Stimulated activated CD8-positive, alpha-beta memory T cell treated with anti-CD3 and anti-CD28 coated beads, Interleukin-12 subunit alpha, Interleukin-12 subunit beta, amount 100 ng/mL, for 4 hours (primary cell): Measurements from ENCODE around the gene AGL.
"Not testable (repeated sequence)": the region's sequence is repeated elsewhere in the genome, so short reads cannot be mapped to it uniquely, and the experiment has no call there.

Experiments
- DNase-seq: peaks from one replicate; pipeline ENCODE4 v3.0.0-alpha.2; 2020; ENCODE audit warnings: low read depth

Gene AGL

DNA sequence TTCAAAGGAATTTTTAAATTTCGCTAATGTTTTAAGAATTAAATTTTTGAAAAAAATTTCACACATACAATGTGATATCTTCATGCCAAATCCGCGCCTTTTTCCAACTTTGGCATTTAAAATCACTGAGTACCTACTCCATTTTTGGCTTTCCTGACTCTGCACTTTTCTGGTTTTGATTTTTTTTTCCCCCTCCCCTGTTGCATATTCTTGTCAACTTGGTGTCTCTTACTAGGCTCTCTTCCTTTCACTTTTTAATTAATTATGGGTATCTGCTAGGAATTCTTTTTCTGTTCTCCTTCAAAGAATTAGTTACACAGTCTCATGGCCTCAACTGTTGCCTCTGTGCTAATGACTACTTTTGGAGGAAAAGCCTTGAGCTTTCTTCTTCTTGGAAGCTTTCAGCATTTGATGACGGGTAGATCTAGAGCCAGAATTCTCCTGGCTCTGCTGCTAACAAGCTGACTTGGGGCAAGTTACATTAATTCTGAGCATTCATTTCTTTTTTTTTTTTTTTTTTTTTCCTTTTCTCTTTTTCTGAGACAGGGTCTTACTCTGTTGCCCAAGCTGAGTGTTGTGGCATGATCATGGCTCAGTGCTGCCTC, 1.8 kb downstream of the AGL start:
- DNase-seq, result no peak

DNA sequence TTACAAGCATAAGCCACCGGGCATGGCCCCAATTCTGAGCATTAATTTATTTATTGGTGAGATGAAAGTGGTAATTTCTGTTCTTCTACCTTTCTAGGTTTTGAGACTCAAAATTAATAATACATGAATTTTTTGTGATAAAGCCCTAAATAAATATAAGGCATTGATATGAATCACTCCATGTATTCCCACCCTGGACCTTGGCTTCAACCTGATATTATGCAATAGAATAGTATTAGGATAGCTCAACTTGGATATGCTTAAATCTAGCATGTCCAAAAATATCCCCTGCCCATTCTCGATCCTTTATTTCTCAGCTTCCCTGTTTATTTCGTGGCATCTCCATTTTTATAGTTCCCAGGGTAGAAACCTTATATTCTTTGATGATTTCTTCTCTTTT, 2.5 kb downstream of the AGL start:
- no peak for DNase-seq

DNA sequence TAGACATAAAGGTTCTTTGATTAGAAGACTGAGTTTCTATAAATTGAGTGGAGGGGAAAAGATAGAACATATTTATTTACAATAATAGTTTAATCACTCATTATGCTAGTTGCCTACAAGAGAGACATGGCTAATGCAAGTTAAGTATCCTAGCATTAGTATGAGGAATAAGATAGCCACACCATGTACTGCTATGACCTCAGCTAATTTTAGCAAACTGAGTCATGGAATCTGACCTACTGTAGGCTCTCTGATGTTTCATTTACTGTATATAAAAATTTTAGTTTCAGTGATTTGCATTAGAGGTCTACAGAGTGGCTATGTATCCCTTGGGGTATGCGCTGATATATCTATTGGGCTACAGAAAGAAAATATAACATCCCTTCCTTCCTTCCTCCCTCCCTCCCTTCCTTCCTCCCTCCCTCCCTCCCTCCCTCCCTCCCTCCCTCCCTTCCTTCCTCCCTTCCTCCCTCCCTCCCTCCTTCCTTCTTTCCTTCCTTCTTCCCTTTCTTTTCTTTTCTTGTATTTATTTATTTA, 5.8 kb downstream of the AGL start:
- DNase-seq, result no peak

DNA sequence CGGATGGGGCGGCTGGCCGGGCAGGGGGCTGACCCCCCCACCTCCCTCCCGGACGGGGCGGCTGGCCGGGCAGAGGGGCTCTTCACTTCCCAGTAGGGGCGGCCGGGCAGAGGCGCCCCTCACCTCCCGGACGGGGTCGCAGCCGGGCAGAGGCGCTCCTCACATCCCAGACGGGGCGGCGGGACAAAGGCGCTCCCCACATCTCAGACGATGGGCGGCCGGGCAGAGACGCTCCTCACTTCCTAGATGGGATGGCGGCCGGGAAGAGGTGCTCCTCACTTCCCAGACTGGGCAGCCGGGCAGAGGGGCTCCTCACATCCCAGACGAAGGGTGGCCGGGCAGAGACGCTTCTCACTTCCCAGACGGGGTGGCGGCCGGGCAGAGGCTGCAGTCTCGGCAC, 6.9 kb downstream of the AGL start:
- DNase-seq, result not testable (repeated sequence)

DNA sequence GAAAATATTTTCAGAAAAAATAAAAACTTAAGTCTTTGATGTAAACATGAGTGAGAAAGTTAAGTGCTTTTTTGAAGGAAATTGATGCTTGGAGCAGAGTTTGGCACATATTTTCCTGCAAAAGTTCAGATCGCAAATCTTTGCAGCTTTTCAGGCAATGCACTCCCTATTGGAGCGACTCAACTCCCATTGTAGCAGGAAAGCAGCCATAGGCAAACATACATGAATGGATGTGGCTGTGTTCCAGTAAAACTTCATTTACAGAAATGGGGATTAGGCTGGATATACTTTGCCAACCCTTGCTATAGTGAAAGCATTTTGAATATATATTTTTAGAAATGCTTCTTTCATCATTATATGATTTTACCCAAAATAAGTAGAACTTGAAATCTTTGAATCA, 8.1 kb downstream of the AGL start:
- DNase-seq, result no peak

DNA sequence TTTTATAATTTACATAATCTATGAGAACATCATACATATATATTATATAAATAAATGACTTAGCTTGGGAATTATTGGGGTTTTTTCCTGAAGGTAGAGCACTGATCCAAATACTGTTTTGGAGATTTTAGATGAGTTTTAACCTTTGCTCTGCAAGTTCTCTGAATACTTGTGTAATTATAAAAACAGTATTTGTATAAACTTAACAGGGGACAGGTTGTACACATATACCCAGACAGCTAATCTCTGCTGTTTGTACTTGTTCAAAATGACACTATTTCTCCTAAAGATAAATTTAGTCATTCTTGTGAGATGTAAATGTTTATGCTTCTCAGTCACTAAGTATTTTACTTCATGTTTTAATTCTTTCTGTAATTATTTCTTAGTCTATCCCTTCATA, 8.7 kb downstream of the AGL start:
- no peak for DNase-seq

DNA sequence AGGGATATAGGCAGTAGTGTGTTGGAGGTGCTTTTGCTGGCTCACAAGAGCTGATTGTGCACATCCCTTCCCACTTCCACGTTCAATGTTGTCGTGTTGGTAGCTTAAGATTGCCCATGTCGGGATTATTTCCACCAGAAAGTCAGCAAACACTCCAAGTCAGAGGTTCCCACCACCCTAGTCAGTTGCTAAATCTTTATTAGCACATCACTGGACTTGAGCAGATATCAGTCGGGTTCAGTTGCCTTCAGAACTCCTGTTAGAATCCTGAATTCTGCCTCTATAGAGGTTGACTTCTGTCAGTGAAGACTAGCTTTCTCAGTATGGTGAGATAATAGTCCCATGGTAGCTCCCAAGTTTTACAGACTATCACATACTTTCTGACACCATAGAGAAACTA, 10.5 kb downstream of the AGL start:
- no peak for DNase-seq

DNA sequence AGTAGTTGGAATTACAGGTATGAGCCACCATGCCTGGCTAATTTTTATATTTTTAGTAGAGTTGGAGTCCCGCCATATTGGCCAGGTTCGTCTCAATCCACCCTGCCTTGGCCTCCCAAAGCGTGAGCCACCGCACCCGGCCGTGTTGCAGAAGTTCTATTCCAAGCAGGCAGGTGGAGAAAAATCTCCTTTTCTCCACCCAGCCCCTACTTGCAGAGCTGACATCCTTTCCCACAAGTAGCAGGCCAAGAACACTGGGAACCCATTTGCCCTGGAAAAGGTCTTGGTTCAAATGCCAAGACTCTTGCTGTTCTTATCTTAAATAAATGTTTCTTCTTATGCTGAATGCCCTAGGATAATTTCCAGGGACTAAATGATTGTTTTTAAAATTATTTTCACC, 17.5 kb downstream of the AGL start:
- DNase-seq, result no peak

DNA sequence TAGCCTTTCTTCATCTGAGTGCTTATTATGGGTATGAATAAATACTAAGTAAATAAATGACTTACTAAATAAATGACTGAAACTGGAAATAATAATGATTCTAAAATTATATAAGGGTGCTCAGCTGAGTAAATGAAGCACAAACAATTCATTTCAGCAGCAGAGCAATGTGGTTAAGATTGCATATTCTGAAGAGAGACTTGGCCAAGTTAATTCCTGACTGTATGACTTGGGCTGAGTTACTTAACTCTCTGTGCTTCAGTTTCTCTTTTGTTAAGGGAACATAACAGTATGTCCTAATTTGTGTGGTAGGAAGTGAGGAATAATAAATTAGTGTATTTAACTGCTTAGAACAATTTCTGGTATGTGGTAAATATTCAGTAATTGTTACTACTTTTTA, 19.1 kb downstream of the AGL start:
- DNase-seq, result no peak

DNA sequence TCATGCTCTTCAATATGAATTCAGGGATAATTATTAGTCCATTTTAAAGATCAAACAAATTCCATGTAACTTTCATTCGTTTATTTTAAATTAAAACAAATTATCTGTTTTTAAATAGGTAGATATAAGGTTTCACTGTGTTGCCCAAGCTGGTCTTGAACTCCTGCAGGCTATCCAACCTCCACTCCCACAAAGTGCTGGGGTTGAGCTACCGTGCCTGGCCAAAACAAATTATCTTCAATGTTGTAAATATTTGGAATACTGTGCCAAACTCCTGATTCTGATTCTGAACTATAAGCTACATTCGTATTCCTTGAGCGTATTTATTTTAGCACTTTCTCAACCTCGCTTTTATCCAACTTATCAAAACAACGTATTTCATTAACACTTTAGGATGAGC, 19.6 kb downstream of the AGL start:
- no peak for DNase-seq

DNA sequence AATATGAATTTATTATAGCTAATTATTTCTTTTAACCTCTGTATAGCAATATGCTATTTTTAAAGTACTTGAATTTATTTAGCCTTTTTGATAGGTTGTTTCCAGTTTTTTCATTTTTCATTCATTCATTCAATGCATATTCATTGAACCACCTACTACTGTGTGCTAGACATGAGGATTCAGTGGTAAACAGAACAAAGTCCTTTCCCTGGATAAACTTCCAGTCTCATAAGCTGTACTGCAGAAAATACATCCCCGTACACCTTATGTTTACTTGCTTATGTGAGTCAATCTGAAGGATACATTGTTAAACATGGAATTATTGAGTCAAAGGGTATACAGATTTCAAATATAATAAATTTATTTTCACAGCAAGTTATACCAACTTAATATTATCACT, 21.9 kb downstream of the AGL start:
- DNase-seq, result no peak

DNA sequence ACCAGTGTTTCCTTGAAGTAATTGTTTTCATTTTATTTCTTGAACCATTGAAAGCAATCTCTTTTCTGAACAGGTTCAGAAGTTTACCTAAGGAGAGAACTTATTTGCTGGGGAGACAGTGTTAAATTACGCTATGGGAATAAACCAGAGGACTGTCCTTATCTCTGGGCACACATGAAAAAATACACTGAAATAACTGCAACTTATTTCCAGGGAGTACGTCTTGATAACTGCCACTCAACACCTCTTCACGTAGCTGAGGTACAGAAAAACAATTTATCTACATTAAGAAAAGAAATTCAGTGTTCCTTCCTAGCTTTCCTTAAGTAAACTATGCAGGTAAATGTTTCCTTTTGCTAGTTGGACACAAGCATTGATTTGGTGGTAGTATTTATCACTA, 27.4 kb downstream of the AGL start:
- no peak for DNase-seq

DNA sequence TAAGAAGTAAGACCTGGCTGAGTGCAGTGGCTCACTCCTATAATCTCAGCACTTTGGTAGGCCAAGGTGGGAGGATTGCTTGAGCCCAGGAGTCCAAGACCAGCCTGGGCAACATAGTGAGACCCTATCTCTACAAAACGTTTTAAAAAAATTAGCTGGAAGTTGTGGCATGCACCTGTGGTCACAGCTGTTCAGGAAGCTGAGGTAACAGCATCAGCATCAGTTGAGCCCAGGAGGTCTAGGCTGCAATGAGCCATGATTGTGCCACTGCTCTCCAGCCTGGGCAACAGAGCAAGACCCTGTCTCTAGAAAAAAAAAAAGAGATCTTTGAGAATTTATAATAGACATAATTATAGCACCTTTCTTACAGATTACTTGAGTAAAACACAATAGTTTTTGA, 36.0 kb downstream of the AGL start:
- DNase-seq, result no peak

DNA sequence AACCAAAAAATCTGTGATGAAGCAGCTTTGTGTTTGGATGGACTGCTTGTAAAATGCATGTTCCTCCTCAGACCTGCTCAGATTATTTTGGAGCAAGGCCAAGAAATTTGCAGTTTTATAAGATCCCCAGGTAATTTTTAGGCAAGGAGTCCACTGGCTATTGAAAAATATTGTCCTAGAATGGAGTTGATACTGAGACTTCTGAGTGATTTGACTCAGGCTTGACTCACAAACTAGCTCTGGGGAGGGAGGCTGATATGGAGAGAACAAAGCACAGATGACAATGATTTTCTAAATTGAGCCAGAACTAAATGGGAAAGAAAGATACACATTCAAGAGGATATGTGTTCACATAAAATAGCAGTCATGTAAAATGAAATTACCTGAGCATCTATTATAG, 36.7 kb downstream of the AGL start:
- DNase-seq, result no peak

DNA sequence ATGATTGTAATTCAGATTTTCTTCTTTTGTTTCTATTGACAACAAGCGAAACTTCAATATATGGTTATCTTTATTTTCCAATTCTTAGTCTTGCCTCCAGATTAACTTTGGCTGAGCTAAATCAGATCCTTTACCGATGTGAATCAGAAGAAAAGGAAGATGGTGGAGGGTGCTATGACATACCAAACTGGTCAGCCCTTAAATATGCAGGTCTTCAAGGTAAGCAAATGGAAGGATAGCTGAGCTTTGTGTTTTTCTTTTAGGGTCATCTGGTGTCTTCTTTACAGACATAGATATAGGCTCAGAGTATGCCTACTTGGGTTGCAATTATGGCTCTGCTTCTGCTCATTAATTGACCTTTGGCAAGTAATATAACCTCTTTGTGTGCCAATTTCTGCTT, 37.7 kb downstream of the AGL start:
- DNase-seq, result no peak

DNA sequence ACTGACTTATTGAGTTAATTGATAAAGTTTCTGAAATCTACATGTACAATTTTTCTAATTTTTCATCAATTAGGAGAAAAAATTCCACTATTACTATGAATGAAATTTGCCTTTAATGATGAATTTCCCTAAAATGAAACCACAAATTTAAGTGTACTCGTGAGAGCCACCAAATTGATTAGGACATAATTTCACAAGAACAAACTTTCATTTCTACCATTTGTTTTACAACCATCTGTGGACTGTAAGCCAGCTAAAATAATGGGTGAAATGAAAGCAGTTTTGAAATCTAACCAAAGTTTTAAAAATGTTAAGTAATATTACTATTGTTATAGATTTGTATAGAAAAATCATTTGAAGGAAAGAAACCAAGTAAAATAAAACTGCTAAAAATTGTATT, 41.8 kb downstream of the AGL start:
- no peak for DNase-seq

DNA sequence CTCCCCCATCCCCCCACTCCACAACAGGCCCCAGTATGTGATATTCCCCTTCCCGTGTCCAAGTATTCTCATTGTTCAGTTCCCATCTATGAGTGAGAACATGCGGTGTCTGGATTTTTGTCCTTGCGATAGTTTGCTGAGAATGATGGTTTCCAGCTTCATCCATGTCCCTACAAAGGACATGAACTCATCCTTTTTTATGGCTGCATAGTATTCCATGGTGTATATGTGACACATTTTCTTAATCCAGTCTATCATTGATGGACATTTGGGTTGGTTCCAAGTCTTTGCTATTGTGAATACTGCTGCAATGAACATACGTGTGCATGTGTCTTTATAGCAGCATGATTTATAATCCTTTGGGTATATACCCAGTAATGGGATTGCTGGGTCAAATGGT, 53.1 kb downstream of the AGL start:
- DNase-seq, result not testable (repeated sequence)

DNA sequence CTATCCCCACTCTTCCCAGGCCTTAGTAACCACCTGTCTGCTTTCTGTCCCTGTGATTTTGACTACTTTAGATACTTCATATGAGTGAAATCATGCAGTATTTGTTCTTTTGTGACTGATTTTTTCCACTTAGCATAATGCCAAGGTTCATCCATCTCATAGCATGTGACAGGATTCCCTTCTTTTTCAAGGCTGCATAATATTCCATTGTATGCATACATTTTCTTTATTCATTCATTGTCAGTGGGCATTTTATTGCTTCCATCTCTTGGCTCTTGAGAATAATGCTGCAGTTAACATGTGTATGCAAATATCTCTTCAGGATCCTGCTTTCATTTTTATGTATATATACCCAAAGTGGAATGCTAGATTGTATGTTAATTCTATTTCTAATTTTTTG, 56.4 kb downstream of the AGL start:
- DNase-seq, result no peak

DNA sequence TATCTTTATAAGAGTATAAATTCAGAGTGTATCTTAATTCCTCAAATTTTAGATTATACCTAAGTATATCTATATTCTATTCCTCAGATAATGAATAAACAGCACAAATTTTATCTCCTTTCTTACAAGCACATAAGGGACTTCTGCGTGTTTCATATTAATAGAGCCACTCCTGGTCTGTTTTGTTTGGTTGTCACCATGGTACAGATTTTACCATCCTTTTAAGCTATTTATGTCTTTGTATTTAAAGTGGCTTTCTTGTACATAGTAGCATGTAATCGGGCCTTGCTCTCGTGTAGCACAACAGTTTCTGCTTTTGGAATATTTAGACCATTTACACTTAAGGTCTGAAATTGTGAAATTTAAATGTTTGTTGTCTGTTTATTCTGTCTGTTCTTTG, 67.1 kb downstream of the AGL start:
- no peak for DNase-seq

DNA sequence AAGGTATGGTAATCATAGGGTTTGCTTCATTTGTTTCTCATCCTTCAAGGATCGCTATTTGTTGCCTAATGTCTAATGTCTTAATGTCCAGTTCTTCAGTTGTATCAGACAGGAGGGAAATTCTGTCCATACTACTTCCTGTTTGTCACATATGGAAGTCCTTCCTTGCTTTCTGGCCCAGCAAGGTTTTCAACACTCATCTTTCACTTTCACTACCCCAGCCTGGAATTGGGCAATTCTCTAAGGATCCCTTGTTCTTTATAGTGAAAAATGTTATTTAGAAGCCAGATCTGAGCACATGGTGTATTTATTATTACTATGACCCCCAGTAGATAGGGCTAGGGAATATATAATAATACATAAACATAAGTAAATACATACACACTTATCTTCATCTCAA, 69.1 kb downstream of the AGL start:
- DNase-seq, result no peak

DNA sequence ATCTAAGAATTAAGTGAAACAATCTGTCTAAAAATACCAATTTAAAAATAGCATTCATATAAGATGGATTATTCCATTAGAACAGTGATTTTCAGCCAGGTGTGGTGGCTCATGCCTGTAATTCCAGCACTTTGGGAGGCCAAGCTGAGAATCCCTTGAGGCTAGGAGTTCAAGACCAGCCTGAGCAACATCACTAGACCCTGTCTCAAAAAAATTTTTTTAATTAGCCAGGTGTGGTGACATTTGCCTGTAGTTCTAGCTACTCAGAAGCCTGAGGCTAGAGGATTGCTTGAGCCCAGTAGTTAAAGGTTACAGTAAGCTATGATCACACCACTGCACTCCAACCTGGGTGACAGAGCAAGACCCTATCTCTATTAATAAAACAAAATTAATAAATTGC, 84.6 kb downstream of the AGL start:
- DNase-seq, result no peak

DNA sequence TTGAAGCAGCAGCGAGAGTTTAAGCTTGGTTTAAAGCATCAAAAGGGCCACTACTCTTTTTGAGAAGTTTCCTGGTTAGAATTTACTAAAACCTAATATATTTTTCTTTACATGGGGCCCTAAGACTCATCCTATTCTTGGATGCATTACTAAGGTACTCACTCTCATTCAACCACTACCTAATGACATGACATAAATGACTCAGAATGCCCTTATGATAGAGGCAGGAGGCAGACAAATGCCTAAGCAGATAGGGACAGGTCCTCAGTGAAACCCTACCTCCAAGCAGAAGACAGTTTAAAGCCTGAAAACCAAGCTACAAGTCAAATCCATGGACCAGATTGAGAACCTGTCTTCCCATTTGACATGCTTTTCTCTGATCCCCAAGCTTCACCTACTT, 85.4 kb downstream of the AGL start:
- no peak for DNase-seq

DNA sequence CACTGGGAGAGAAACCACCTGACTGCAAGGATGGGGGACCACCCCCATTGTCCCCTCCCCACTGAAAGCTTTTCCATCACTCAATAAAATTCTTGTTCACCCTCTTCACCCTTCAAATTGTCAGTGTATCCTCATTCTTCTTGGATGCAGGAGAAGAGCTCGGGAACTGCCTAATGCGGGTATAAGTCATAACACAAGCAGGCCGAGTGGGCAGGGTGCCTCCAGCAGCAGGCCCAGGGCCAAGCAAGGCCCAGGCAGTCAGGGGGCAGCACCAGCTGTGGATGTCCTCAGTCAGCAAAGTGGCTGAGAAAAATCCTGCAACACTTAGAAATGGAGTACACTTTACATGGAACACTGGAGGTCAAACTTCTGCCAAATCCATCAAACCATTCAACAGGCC, 85.9 kb downstream of the AGL start:
- DNase-seq, result no peak

DNA sequence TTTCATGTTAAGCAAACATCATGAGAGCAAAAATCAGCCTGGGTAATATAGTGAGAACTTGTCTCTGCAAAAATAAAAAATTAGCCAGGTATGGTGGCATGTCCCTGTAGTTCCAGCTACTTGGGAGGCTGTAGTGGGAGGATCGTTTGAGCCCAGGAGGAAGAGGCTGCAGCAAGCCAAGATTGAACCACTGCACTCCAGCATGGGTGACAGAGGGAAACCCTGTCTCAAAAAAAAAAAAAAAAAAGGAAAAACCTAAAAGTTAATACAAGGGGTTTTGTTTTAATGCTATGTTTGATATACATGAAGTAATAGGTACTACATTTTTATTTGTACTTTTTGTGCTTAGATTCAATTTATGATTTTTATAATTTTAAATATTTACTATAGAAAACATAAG, 92.6 kb downstream of the AGL start:
- no peak for DNase-seq
